ENCODE results near the gene OR51Q1. TPM values are rescaled to one million over a fixed set of nuclear protein-coding genes. Genes with fewer than 3 reads are reported as not detected.

The OR51Q1 gene
- not detected in 2 replicates for total RNA-seq

DNA sequence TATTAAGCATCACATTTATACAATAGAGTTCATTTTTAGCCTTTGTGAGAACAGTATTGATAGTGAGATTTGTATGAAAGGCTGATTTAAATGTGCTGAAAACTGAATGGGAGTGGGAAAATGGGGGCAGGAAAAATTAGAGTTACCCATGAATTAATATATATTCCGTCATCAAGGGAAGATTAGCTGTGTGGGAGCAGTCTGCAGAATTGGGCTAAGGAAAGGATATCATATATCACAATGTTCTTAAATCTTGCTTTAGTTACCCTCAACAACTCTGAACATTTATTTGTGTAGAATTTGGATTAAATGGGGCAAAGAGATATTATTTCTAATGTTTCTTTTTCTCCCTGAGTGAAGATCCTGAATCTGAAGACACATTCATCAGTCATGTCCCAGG, at the start of gene OR51Q1:
Gene OR51Q1 (plus strand): TSS at position 301 of the 400 bp plus-strand sequence. CDS start 90 bp downstream, at position 391.
- intact Hi-C loops (cut with micrococcal nuclease), result no loop called here

- intact Hi-C loops (cut with micrococcal nuclease), result loop anchor here (1.0 to 2.0 kb wide), 4 partner anchors 257 to 1194 kb away; partner anchors contain the start of gene OR52N2
Observed at GRCh38 chr11:5380740-5381342, 41.1 kb upstream of the OR51Q1 start.

DNA sequence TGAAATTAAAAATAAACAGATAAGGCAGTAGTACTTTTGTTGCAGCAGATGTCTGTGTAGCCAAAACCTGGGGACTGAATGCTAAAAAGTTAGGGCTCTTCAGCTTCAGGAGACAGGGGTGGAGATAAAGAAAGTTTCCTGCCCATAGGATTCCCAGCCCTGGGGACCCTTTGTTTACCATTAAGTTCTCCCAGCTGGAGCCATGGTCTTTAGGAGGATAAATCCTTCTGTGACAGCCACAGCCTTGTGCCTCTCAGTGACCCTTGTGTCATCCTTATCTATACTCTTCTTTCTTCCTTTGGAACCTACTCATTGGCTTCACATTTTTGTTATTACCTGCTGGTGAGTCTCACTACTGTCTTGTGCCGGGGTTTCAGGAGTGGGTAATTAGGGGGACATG, 38.3 kb upstream of the OR51Q1 start, which contains the start of gene OR51M1:
Gene OR51M1 (plus strand): TSS at position 237 of the 400 bp plus-strand sequence. CDS start 5,587 bp downstream, outside the sequence.
- intact Hi-C loops (cut with micrococcal nuclease), result no loop called here

- intact Hi-C loops (cut with micrococcal nuclease), result no loop called here
Observed at GRCh38 chr11:5384335-5384734, 37.6 kb upstream of the OR51Q1 start.

GRCh38 chr11:5390210-5390609, 31.7 kb upstream of the OR51Q1 start:
- intact Hi-C loops (cut with micrococcal nuclease), result no loop called here

GRCh38 chr11:5394091-5394490, 27.8 kb upstream of the OR51Q1 start:
- intact Hi-C loops (cut with micrococcal nuclease), result no loop called here

- intact Hi-C loops (cut with micrococcal nuclease), result no loop called here
Observed at GRCh38 chr11:5398936-5399335, 23.0 kb upstream of the OR51Q1 start.

DNA sequence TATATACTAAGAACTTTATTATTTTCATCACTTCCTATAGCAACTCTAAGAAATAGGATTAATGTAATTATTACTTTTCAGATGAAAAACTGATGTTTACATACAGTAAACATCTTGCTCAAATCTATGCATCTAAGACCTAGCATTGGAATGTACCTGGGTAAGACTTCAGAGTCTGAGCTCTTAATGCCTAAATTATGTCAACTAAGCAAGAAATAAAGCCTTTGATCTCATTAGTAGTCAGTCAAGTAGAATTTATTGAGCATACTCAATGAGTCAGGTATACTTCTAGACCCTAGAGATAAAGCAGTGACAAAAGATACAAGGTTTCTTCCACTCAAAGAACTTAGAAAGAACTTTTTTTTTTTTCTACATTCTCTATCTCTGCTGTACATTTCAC, 16.7 kb upstream of the OR51Q1 start:
- intact Hi-C loops (cut with micrococcal nuclease), result no loop called here

GRCh38 chr11:5420993-5421392, 918 bp upstream of the OR51Q1 start:
- intact Hi-C loops (cut with micrococcal nuclease), result no loop called here

DNA sequence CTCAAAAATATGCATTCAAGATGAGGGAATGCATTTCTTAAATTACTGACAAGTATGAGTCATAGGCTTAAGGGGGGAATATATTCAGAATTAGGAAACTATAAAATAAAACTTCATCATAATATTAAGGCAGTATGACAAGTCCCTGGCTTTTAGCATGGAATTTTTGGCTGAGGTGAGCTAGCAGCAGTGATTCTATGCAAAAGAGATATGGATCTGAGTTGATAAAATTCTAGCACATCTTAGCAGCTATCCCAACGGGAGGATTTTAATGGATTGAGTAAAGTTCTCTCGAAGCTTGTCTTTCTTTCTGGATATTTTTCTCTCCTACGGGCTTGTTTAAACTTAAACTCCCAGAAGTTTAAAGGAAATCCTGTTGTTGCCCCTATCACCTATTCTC, 1.2 kb downstream of the OR51Q1 start:
- intact Hi-C loops (cut with micrococcal nuclease), result no loop called here

DNA sequence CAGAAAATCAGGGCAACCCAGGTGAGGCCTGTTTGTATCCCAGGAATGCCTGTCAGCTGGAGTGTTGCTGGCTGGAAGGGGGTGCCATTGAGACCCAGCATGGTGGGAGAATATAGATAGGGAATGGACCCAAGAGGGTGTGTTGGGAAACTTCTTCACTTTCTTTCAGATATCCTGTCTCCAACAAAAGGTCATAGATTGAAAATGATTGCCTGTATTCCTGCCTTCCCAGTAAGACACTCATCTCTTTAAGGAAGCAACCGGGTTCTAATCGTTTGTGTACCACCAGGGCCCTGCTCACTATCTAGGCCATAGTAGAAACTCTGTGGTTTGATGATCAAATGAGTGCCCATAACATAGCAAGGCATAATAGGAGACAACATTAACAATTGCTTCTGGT, 19.5 kb downstream of the OR51Q1 start, which contains the start of gene OR51I1:
Gene OR51I1 (minus strand): TSS at position 101 of the 400 bp plus-strand sequence. CDS start 0 bp downstream, at position 101.
- intact Hi-C loops (cut with micrococcal nuclease), result no loop called here

DNA sequence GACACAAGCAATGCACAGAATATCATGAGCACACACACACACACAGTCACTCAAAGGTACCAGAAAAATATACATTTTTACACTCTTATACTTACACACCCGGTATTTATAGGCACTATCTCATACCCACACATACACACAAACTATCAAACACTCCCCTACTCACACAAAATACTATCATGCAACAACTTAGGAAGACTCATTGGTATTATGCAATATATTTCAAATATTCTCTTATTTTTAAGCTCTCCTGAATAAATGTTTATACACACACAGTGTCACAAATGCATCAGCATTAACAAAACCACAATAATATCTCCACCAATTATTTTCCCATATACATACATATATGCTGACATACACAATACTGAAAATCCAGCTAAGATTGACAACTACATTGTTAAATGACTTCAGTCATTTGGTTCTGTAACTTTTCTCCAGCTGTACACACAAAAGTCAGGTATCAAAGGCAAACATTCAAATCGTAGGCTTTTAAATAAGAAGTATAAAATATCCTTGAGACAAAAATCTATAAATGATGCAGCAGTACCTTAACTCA, 22.0 kb downstream of the OR51Q1 start:
- intact Hi-C loops (cut with micrococcal nuclease), result no loop called here

DNA sequence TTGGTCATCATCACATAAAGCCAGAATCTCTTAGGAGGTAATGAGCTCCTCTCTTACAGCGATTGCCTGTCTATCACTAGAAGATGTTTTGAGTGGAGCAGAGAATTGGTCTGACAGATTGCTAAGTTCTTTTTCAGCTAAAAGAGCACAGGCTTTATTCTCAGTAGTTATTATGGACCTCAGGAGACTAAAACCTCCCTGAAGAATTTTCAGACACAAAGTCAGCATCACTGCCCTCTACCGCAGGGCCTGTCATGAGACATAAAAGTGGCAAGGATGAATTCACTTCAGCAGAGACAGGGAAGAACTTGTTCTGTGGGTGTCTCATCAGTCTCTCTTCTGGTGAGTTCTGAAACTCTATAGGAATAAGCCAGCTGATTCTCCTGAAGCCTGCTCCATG, 27.1 kb downstream of the OR51Q1 start, which contains the start of gene OR51I2:
Gene OR51I2 (plus strand): TSS at position 301 of the 400 bp plus-strand sequence. CDS start 4,166 bp downstream, outside the sequence.
- intact Hi-C loops (cut with micrococcal nuclease), result no loop called here

- intact Hi-C loops (cut with micrococcal nuclease), result no loop called here
Observed at GRCh38 chr11:5449432-5449831, 27.5 kb downstream of the OR51Q1 start.

DNA sequence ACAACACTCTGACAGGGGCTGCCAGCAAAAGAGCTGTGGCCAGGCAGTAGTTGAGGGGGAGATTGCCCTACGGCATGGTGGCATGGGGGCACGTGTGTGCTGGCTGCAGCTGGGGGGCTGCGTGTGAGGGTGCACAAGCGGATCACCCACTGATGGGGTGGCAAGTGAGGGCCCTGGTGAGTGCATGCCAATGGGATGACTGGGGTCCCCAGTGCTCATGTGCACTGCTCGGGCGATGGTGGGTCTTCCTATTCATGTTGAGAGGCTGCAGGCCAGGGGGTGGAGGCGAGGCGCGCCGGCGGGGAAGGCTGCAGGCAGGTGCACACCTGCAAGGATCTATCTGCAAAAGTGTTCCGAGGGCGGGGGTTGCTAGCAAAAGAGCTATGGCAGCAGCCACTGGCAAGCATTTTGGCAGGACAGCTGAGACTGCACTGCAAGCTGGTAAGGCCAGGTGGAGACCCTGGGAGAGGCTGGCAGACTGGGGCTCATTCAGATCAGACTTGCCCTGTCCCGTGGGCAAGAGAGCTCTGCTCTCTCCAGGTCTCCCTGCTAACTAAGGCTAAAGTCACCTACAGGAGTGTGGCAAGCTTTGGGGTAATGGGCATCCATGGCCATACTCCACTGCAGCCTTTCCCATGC, 39.2 kb downstream of the OR51Q1 start:
- intact Hi-C loops (cut with micrococcal nuclease), result no loop called here

- intact Hi-C loops (cut with micrococcal nuclease), result no loop called here
Observed at GRCh38 chr11:5467527-5467926, 45.6 kb downstream of the OR51Q1 start.

Other genes starting within 250 kb of the OR51Q1 start
- gene OR51V1, start 221.4 kb upstream of the OR51Q1 start, total RNA-seq, result not detected in 2 replicates
- gene HBB, start 195.0 kb upstream of the OR51Q1 start, total RNA-seq, result not detected in 2 replicates
- not detected in 2 replicates for gene HBD, start 187.6 kb upstream of the OR51Q1 start, total RNA-seq
- not detected in 2 replicates for gene HBG1, start 172.3 kb upstream of the OR51Q1 start, total RNA-seq
- not detected in 2 replicates for gene HBG2, start 167.3 kb upstream of the OR51Q1 start, total RNA-seq
- not detected in 2 replicates for gene HBE1, start 152.2 kb upstream of the OR51Q1 start, total RNA-seq
- gene OR51B4, start 120.2 kb upstream of the OR51Q1 start, total RNA-seq, result not detected in 2 replicates
- not detected in 2 replicates for gene OR51B2, start 97.8 kb upstream of the OR51Q1 start, total RNA-seq
- gene OR51B5, start 78.6 kb upstream of the OR51Q1 start, total RNA-seq, result not detected in 2 replicates
- gene OR51B6, start 70.6 kb upstream of the OR51Q1 start, total RNA-seq, result not detected in 2 replicates
- not detected in 2 replicates for gene OR51M1, start 38.3 kb upstream of the OR51Q1 start, total RNA-seq
- not detected in 2 replicates for gene OR51I1, start 19.4 kb downstream of the OR51Q1 start, total RNA-seq
- not detected in 2 replicates for gene OR51I2, start 27.2 kb downstream of the OR51Q1 start, total RNA-seq
- gene OR52D1, start 66.6 kb downstream of the OR51Q1 start, total RNA-seq, result not detected in 2 replicates
- 0.20 TPM in 1 of 2 replicates, not detected in the other for gene UBQLN3, start 87.8 kb downstream of the OR51Q1 start, total RNA-seq
- gene UBQLNL, start 94.6 kb downstream of the OR51Q1 start, total RNA-seq, result 0.12 and 0.34 TPM in 2 replicates
- gene OR52H1, start 126.4 kb downstream of the OR51Q1 start, total RNA-seq, result 0.20 TPM in 1 of 2 replicates, not detected in the other
- not detected in 2 replicates for gene OR52B6, start 158.8 kb downstream of the OR51Q1 start, total RNA-seq
- 0.07 and 0.10 TPM in 2 replicates for gene TRIM6, start 174.5 kb downstream of the OR51Q1 start, total RNA-seq
- 9.7 and 9.8 TPM in 2 replicates for gene TRIM34, start 202.9 kb downstream of the OR51Q1 start, total RNA-seq

Data from T-helper 1 cell treated with Interleukin-12 subunit alpha and Interleukin-12 subunit beta and Interleukin-4 antibody, amounts not matched to agents 30 ng/mL and 1 ng/mL, for 36 hours (primary cell).